GM19099 (cell line): ENCODE data around the gene AP2A1.

Experiments
- POLR2A ChIP-seq: IDR thresholded peaks from 3 replicates; pipeline ENCODE4 v1.6.1; 2011; ENCODE audit warnings: low read depth; ENCODE audit not compliant: insufficient read length; ENCODE audit errors: extremely low read depth

Gene AP2A1

DNA sequence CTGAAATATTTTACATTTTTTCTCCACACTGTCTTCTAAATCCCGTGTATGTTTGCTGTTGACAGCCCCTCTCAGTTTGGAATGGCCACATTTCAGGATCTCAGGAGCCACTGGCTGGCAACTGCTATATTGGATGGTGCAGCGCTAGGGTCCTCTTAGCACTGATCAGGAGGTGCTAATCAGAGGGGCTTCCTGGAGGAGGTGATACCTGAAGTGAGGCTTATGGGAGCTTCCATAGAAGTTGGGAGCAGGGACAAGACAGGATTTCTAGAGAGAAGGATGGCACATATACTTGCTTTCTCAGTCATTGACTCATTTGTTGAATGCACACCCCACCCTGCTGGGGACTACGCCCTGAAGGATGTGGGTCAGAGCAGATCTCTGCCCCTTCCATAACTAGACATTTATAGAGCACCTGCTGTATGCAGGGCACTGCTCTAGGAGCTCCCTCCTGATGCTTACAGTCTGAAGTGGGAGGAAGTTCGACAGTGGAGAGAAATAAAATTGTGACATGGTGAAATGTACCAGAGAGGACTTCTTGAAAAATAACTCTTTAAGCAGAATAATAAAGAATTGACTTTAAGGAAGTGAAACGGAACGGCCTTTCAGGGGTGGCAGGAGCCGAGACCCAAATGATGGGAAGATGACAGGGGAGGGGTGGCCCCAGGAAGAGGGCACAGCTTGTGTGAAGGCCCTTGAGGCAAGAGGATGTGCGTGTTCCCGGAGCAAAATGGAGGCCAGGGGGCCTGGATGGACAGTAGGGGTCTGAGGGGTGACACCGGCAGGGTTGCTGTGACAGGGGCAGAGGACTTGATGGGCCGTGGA, 13.1 kb downstream of the AP2A1 start:
- no peak for TF ChIP-seq POLR2A

DNA sequence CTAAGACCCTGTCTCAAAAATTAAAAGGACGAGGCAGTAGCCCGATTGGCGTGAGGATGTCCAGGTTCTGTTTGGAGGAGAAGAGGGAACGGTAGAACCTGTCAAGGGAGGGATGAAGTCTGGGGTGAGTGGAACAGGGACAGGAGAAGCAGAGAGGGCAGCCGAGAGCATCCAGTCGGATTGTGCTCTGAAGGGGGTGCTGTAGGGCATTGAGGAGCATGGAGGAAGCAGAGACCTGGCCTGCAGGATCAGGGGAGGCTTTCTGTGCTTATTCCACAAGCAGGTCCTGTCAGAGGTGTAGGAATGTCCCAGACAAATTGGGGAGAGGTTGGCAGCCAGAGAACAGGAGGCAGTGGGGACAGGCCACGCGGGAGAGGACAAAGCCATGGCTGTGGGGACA, 14.1 kb downstream of the AP2A1 start:
- TF ChIP-seq POLR2A, result no peak

DNA sequence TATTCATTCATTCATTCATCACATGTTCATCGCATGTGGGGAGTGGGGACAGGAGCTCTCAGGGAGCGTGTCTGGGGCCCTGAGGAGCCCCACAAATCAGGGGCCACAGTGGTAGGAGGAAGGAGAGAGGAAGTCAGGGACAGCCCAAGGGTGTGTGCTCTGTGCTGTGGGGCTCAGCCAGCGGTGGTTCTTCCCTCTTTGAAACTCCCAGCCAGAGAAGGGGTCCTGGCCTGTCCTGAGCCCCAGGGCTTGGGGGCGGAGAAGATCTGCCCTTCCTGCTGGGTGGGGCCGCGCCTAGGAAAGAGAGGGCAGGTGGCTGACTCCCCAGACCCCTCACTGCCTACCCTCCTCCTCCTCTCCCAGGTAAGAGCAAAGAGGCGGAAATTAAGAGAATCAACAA, 14.6 kb downstream of the AP2A1 start:
- TF ChIP-seq POLR2A, result no peak

- TF ChIP-seq POLR2A, result no peak
These were observed 15.7 kb downstream of the AP2A1 start for GRCh38 chr19:49782515-49782914.

GRCh38 chr19:49786376-49786820, 19.6 kb downstream of the AP2A1 start:
- TF ChIP-seq POLR2A, result no peak

GRCh38 chr19:49787746-49788145, 20.9 kb downstream of the AP2A1 start:
- TF ChIP-seq POLR2A, result no peak

GRCh38 chr19:49788857-49789256, 22.1 kb downstream of the AP2A1 start:
- no peak for TF ChIP-seq POLR2A

GRCh38 chr19:49790866-49791265, 24.1 kb downstream of the AP2A1 start:
- TF ChIP-seq POLR2A, result no peak

DNA sequence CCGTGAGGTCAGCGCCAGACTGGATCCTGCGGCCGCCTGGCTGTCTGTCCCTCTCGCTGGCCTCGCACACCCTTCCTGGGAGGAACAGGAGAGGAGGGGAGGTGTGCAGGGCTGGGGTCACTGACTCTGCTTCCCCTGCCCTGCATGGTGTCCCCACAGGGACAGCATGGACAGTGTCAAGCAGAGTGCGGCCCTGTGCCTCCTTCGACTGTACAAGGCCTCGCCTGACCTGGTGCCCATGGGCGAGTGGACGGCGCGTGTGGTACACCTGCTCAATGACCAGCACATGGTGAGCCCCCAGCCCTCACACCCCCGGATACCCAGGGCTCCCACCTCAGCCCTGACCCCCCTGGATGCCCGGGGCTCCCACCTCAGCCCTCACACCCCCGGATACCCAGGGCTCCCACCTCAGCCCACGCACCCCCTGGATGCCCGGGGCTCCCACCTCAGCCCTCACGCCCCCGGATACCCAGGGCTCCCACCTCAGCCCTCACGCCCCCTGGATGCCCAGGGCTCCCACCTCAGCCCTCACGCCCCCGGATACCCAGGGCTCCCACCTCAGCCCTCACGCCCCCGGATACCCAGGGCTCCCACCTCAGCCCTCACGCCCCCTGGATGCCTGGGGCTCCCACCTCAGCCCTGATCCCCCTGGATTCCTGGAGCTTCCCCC, 25.1 kb downstream of the AP2A1 start:
- TF ChIP-seq POLR2A, result no peak

DNA sequence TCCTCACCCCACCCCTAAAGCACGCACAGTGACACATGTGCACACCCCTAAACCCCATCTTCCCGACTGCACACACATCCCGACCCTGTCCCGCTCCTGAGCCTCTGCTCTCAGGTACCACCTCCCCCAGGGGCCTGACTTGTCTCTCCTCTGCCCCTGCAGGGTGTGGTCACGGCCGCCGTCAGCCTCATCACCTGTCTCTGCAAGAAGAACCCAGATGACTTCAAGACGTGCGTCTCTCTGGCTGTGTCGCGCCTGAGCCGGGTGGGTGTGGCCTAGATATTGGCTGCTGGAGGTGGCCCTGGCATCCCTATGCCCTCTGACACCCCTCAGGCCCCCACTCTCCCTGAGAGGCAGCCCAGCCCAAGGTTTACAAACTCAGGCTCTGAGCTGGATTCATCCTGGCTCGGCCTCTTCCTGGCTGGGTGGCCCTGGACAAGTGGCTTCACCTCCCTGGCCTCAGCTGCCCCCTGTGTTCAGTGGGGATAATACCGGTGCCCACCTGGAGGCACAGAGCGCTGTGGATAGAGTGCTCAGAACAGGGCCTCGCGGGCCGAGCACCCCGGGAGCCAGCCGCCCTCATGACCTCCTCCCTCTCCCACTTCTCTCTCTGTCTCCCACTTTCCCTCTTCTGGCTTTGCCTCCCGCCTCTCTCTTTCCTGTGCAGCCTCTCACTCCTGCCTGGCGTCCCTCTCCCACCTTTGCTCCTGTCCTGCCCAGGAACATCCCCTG, 26.2 kb downstream of the AP2A1 start:
- no peak for TF ChIP-seq POLR2A

DNA sequence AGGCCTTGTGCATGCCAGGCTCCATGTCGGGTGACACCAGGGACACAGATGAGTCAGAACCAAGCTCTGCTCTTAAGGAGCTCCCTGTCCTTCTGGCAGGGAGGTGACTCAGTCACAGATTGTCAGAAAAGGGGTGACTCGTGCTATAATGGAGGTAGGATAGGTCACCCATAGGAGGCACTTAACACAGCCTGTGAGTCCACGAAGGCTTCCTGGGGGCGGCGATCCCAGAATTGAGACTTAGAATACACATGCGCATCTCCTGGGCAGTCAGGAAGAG, 26.7 kb downstream of the AP2A1 start:
- no peak for TF ChIP-seq POLR2A

- no peak for TF ChIP-seq POLR2A
These were observed 28.8 kb downstream of the AP2A1 start for GRCh38 chr19:49795615-49796014.

DNA sequence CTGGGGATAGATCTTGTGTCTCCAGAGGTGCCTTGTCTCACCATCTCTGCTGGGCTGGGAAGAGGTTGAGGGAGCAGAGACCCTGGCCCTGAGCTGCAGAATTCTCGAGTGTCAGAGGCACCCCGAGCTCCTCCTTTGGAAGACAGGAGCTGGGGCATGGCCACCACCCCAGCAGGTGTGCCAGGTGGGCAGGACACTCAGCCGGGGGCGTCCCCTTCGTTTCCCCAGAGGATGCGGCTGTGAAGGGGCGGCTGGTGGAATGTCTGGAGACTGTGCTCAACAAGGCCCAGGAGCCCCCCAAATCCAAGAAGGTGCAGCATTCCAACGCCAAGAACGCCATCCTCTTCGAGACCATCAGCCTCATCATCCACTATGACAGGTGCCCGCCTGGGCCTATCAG, 31.8 kb downstream of the AP2A1 start:
- TF ChIP-seq POLR2A, result no peak

- no peak for TF ChIP-seq POLR2A
These were observed 32.5 kb downstream of the AP2A1 start for GRCh38 chr19:49799271-49799797.

- TF ChIP-seq POLR2A, result no peak
These were observed 33.1 kb downstream of the AP2A1 start for GRCh38 chr19:49799798-49800376.
